NCI-H1092 (cell line): ENCODE results near the gene DGCR8.

Experiments used
- DNase-seq: peaks from one replicate; lab custom pipeline; 2025; lab: John Stamatoyannopoulos, UW

DGCR8 gene

DNA sequence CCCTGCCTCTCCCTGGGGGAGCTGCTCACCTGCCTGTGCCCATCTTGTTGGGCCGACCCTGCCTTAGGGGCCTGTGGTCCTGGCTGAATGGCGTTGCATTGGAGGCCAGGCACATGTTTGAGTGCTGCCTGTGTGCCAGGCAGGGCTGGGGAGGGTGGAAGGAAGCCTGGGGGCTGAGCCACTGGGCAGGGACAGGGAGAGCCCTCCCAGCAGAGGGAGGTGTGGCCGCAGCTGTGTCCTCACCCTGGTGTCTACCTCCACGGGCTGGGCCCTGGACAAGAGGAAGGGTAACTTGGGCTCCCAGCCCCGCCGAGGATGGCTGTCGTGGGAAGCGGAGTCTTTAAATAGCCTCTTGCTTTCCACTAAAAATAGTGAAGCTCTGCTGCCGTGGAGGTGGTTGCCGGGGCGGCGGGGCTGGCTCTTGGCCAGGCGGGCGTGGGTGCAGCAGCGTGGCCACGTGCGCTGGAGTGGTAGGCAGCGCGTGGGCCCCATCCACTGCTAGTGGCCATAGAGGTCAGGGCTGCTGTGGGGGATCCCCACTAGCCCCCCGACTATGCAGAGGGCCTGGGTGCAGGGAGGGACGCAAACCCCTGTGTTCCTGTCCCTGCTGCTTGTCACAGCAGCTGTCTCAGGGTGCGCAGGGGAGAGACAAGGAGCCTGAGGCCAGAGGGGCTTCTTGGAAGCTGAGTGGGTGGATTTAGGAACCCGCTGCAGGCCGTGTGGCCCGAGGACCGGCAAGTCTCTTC lies 57.8 kb downstream of the DGCR8 start:
- DNase-seq = no peak

DNA sequence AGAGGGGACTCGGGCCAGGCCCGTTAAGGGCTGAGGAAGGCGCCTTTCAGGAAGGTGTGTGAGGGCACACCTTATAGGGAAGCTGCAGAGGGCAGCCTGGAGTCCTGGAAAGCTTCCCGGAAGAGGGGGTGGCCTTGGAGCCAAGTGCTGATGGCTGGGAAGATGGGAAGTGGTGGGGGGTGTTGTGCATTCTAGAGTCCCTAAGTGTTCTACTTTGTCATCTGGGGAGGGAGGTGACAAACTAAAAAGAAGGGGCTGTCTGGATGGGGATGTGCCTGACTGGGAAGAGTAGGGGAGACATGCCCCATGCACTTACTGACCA lies 58.3 kb downstream of the DGCR8 start:
- DNase-seq = no peak

DNA sequence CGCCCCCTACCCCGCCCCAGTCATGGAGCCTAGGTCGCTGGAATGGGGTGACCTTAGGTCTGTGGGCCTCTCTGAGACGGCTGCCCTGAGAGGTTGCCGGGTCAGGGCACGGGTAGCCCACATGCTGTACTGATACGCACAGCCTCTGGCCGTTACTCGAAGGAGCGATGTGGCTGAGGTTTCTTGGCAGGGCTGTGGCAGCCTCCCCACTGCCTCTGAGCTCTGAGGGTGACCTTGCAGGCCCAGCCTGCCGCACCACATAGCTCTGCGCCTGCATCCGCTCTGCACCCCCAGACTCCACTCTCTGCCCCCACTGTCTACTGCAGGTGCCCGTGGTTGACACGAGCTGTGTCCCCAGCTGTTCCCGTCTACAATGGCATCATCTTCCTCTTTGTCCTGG lies 58.8 kb downstream of the DGCR8 start:
- no peak for DNase-seq

DNA sequence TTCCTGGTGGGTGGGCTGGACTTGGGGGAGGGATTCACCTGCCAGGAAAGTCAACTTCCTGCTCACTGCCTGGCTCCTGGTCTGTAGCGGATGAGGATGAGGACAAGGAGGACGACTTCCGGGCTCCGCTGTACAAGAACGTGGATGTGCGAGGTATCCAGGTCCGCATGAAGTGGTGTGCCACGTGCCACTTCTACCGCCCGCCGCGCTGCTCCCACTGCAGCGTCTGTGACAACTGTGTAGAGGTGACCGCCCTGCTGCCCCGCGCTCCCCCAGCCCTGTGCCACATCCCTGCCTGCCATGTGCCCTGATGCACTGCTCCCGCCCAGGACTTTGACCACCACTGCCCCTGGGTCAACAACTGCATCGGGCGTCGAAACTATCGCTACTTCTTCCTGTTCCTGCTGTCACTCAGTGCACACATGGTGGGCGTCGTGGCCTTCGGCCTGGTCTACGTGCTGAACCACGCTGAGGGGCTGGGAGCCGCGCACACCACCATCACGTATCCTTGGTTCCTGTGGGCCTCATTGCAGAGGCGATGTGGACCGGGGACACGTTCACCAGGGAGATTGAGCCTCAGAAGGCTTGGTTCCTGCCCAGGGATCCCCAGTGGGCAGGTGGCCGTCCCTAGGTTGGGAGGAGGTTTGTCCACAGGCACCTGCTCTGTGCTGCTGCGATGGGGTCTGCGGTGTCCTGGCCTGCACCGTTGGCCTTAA lies 59.5 kb downstream of the DGCR8 start:
- DNase-seq = no peak

DNA sequence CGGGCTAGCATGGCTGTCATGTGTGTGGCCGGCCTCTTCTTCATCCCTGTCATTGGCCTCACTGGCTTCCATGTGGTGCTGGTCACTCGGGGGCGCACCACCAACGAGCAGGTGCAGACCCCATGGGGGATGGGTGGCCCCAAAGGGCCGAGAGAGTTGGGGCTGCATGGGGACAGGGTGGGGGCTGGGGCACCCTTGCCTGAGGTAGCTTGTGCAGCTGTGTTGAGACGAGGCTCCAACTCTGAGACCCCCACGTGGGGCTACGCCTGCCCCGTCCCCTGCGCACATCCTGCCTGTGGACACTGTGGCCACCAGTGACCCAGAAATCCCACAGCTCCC lies 60.0 kb downstream of the DGCR8 start:
- DNase-seq = no peak

DNA sequence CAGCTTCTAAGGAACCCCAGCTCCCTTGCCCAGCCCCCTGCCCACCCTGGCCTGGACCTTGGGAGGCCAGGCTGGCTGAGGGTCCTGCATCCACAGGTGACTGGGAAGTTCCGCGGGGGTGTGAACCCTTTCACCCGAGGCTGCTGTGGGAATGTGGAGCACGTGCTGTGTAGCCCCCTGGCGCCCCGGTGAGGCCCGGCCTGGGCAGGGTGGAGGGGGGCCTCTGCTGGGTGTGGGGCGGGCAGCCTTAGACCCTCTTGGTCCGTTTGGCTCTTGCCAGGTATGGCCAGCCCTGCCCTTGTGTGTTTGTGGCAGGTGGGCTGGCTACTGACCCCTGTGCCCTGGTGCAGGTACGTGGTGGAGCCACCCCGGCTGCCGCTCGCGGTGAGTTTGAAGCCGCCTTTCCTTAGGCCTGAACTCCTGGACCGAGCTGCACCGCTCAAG lies 60.5 kb downstream of the DGCR8 start:
- no peak for DNase-seq

DNA sequence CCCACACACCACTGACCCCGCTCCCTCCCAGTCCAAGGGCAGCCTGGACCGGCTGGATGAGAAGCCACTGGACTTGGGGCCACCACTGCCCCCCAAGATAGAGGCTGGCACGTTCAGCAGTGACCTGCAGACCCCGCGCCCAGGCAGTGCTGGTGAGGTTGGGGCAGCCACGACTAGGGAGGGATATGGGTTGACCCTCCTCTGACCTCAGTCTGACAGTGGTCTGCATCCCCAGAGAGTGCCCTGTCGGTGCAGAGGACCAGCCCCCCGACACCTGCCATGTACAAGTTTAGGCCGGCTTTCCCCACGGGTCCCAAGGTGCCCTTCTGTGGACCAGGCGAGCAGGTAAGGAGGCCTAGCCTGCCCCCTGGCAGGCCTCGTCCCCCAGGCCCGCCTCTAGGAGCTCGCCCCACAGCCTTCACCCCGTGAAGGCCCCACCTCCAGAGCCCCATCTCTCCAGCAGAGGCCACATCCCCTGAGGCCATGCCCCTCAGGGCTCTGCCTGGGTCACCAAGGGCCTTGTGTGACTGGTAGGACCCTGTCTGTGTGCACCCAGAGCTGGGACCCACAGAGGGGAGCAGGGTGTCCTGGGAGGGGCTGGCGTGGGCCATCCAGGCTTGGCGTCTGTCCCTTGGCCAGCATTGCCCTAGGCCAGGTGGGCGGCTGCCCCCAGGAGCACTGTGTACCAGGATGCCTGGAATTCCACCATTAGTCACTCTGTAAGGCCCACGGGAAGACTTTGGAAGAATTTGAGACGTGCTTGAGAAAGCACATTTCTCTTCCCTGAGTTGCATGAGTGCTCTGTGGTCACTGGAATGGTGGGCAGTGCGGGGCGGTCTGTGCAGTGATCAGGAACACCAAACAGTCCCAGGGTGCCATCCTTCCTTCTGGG lies 61.4 kb downstream of the DGCR8 start:
- DNase-seq = no peak

DNA sequence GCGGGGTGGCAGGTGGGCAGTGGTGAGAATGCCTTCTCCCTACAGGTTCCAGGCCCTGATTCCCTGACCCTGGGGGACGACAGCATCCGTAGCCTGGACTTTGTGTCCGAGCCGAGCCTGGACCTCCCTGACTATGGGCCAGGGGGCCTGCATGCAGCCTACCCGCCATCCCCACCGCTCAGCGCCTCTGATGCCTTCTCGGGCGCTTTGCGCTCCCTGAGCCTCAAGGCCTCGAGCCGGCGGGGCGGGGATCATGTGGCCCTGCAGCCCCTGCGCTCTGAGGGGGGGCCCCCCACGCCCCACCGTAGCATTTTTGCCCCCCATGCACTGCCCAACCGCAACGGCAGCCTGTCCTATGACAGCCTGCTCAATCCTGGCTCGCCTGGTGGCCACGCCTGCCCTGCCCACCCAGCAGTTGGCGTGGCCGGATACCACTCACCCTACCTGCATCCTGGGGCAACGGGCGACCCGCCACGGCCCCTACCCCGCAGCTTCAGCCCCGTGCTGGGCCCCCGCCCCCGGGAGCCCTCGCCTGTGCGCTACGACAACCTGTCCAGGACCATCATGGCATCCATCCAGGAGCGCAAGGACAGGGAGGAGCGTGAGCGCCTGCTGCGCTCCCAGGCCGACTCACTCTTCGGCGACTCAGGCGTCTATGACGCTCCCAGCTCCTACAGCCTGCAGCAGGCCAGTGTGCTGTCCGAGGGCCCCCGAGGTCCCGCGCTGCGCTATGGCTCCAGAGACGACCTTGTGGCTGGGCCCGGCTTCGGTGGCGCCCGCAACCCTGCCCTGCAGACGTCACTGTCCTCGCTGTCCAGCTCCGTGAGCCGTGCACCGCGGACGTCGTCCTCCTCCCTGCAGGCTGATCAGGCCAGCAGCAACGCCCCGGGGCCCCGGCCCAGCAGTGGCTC lies 62.9 kb downstream of the DGCR8 start:
- no peak for DNase-seq

DNA sequence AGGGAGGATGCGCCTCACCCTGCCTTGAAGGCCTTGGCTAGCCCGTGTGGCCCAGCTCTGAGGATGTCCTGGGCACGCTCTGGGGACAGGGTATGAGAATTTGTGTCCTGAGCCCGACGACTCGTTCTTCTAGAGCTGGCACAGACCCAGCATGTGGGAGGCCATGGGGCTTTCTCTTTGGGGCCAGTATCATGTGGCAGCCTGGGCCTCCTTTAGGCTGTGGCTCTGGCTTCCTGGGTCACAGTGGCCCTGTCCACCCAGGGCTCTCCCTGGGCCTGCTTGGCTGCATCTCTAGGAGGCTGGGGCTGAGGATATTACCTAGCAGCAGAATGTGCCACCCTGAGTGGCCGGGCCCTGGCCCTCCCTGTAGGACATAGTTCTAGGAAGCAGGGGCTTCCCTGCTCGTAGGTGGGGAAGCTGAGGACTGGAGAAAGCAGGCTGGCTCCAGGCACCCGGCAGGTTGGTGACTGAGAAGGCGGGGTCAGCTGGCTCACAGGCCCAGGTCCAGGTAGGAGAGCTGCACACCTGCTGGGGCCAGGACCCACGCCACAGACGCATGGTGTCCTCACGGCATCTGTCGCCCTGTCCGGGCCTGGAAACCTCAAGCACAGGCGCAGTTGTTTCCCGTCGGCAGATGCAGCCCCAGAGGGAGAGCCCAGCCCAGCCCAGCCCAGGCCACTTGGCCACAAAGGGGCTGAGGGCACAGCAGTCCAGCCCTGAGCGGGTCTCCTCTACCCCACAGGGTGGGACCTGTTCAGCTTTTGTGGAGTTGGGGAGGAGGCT lies 64.0 kb downstream of the DGCR8 start:
- DNase-seq = no peak

DNA sequence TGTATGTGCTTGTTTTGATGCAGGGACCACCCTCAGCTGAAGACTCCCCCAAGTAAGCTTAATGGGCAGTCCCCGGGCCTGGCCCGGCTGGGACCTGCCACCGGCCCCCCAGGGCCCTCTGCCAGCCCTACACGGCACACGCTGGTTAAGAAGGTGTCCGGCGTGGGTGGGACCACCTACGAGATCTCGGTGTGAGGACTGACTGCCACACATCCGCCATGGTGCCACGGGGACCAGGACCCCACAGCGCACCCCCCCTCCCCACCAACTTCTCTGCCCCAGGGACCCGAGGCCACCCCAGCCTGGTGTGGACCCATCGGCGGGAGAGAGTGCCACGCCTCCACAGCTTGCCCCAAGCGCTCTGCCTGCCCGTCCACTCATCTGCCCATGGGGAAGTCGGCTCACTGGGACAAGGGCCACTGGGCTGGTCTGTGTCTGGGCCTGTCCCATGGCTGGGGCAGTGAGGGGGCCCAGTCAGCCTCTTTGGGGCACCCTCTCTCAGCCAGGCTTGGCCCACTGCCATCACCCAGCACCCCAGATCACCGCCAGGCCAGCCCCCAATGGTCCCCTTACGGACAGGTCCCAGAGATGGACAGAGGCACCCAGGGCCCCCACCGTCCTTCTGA lies 65.3 kb downstream of the DGCR8 start:
- no peak for DNase-seq

DNA sequence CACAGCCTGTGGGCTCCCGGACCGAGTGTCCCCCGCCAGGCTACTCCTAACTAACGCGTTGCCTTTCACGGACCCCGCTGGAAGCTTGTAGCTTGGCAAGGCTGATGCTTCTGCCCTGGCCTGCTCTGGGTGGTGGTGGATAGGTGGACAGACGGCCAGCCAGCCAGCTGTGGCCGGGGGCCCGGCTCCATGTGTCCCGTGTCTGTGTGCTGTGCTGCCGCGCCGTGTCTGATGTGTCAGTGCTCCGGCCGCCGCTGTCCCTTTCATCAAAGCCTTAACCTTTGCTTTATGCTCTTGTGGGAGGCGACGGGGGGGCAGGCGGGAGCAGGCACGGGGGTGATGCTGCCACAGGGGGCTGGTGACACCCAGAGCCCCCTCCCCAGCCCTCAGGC lies 65.8 kb downstream of the DGCR8 start:
- no peak for DNase-seq

DNA sequence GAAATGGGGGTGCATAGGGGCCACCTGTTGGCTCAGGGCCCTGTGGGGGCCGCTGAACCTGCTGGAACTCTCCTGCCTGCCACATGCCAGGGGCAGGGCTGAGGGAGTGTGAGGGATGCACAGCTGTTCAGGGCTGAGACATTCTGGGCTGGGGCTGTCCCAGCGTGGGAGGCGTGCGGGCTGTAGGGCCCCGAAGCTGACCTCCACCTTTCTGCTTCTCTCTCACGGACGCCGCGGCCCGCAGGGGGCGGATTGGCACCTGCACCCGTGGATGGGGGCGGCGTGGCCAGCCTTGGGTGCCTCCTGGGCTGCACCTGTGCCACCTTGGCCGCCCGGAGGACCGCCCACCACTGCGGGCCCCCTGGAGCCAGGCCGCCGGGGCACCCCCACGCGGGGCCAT lies 66.7 kb downstream of the DGCR8 start:
- no peak for DNase-seq

DNA sequence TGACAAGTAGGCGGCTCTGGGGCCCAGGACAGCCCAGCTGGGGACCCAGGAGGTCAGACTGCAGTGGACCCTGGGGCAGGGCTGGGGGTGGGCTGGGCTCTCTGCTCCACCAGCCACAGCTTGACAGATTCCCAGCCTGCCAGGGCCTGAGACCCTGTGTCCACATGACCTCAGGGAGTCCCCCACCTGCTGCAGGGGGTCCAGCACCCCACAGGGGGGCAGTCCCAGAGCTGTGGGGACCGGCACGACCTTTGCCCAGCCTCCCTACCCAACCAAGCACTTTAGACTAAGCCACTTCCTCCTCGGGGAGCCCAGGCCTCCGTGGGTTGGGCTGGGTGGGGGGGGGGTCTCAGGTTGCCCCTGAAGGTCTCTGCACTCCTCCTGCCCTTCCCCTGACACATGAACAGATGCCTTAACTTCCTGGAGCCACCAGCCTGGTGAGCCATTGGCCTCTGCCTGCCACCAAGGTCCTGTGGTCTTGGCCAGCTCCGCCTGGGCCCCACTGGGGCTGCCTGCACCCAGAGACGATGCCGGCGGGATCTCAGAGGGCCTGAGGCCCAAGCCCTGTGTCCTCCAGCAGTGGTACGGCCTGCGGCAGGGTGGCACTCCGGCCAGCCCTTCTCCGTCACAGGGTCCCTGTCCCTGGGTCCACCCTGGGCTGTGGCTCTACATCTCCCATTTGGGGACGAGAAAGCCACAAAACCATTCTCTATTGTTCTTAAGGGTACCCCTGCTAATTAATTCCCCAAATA lies 67.4 kb downstream of the DGCR8 start:
- DNase-seq = no peak

DNA sequence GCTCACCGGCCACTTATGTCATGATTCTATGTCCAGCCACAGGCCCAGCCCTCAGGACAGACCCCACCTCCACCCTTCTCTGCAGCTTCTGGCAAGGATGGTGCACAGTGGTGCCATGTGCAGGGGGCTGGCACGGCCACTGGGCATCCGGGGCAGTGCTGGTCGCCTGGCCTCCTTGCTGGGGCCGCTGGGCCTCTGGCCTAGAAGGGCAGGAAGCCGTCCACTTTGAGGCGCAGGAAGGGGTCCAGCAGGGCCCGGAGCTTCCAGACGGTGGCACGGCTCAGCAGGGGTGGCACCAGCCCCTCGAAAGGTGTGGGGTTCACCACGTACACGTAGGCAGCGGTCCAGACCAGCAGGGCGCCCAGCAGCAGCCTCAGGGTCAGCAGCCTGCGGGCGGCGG lies 68.4 kb downstream of the DGCR8 start:
- DNase-seq = no peak

DNA sequence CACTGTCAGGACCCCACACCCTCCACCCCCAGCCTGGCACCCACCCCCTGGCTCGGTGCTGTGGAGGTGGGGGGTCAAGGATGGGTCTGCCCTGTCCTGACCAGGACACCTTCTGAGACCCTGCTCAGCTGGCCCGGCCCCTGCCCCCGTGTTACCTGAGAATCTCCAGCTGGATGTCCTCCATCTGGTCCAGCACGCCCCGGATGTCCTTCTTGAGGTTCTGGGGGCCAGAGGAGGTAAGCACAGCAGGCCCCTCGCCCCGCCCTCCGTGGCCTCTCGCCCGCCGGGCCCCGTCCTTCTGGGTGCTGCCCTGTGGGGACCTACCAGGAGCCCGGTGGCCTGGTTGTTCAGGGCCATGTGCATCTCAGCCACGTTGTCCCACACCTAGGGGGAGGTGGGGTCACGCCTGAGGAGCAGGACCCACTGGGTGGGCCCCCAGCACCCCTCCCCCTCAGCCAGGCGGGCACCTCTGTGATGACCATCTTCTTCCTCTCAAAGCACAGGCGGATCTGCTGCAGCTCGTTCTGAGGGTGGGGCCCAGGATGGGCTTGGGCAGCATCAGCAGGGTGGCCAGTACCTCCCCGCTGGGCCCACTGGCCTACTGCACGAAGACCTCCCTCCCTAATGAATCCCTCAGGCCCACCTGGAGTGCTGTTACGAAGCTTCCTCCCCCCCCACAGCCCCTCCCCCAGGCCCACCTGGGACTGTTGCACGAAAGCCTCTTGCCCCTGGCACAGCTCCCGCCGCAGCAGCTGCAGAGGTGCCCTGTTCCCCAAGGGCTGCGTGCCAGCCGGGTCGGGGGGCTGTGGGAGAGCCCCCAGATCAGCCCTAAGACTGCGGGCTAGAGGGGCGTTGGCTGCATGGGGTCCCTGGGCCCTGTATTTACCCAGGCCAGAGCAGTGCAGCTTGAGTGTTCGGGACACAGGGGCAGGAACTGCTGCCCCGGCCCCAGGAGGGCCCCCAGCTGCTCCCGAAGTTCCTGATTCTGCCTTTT lies 69.5 kb downstream of the DGCR8 start:
- DNase-seq = no peak

DNA sequence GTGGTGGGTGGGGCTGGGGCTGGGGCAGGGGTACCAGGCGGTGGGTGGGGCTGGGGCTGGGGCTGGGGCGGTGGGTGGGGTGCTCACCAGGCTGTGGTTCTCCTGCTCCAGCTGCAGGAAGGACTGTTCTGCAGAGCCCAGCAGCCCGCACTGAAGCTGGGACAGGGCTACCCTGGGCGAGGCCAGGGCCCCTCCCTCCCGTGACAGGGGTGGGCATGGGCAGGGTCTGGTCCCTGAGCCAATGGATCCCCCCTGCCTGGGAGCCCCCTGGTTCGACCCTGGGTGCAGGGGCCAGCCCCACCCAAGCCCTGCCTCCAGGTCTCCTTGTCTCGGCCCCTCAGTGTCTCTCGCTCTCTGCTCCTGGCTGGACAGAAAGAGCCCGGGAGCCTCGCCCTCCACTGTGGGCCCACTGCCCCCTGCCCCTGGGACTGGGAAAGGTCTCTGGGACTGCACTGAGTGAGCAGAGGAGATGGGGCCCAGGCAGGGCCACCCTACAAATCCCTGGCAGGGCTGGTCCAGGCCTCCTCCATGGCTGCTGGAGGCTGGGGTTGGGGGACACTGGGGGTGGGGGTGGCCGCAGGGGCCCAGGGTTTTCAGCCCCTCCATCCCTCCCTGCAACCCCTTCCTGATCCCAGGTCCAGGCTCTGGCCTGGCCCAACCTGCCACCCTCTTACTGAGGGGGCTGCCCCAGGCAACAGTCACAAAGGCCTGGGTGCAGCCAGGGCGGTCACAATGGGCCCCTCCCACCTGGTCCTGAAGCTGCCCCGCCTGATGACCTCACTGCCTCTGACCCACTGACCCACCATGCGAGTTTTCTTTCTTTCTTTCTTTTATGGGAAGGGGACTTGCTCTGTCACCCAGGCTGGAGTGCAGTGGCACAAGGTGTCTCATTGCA lies 70.6 kb downstream of the DGCR8 start, which contains the start of gene CCDC188:
Gene CCDC188, minus strand, starts transcription at position 675 of the 895 bp plus-strand sequence. Its CDS starts 69 bp downstream, at position 606.
- DNase-seq = no peak

DNA sequence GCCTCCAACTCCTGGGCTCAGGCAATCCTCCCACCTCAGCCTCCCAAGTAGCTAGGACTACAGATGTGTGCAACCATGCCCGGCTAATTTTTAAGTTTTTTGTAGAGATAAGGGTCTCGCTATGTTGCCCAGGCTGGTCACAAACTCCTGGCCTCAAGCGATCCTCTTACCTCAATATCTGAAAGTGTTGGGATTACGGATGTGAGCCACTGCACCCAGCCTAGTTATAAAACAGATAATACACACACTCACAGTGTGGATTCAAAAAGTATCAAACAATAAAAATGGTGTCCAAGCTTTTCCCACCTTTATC lies 71.2 kb downstream of the DGCR8 start:
- DNase-seq = no peak

DNA sequence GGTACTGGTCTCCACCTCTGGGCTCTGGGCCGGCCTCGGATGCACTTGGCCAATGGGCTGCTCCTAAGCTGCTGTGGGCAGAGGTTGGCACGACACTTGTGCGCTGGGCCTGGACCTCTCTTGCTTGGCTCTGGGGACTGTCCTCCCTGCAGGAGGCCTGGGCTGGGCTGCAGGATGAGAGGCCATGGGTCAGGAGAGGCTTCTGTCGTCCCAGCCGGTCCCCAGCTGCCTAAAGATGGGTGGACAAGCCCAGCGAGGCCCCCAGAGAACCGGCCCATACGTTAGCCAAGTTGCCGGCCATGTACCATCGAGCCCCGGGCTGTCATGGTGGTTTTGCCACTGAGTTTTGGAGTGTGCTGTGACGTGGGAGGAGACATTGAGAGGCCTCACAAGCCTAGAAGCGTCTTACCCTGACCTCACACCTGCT lies 72.4 kb downstream of the DGCR8 start:
- DNase-seq = no peak
